DND-41 (cell line): Measurements from ENCODE around the gene NFIL3.

Source experiments
- ATAC-seq: fragments of 200-7000 bp; cut with Tn5 transposase; 3 replicates; pipeline ENCODE4 v1.9.1; 2021; ENCODE audit warnings: low read depth; ENCODE audit not compliant: insufficient read depth
- DNase-seq: peaks from one replicate; pipeline ENCODE4 v3.0.0-alpha.2; 2020
- H2AFZ ChIP-seq: 2 replicates; pipeline ENCODE4 v1.6.0; 2012; ENCODE audit warnings: low read depth, low read length
- H3K27ac ChIP-seq: 2 replicates; pipeline ENCODE4 v1.5.1; 2012; ENCODE audit warnings: low read length, inconsistent platforms
- H3K27me3 ChIP-seq: fragments of 200-600 bp; sonication (generic); 2 replicates; pipeline ENCODE4 v1.6.0; 2012; ENCODE audit warnings: low read length, mild to moderate bottlenecking, inconsistent platforms; ENCODE audit not compliant: insufficient read depth, poor library complexity
- H3K36me3 ChIP-seq: 2 replicates; pipeline ENCODE4 v1.5.1; 2012; ENCODE audit warnings: low read length, inconsistent platforms; ENCODE audit not compliant: insufficient read depth
- H3K4me1 ChIP-seq: 2 replicates; pipeline ENCODE4 v1.5.1; 2012; ENCODE audit warnings: mild to moderate bottlenecking, low read length; ENCODE audit not compliant: insufficient read depth
- H3K4me2 ChIP-seq: 2 replicates; pipeline ENCODE4 v1.6.0; 2012; ENCODE audit warnings: mild to moderate bottlenecking, moderate library complexity, low read length, inconsistent platforms; ENCODE audit not compliant: insufficient read depth
- H3K4me3 ChIP-seq, 2 experiments: fragments of 200-600 bp in 1 of 2; shearing (Covaris generic) in 1 of 2; 2 replicates each; pipeline ENCODE4 v1.5.1; 2012 to 2016; ENCODE audit warnings: inconsistent platforms in 2 of 2, low read length in 2 of 2, mild to moderate bottlenecking in 2 of 2, low read depth in 1 of 2, moderate library complexity in 1 of 2
- H3K79me2 ChIP-seq: 2 replicates; pipeline ENCODE4 v1.6.0; 2012; ENCODE audit warnings: low read length, inconsistent platforms; ENCODE audit not compliant: insufficient read depth
- H3K9ac ChIP-seq: 2 replicates; pipeline ENCODE4 v1.6.0; 2012; ENCODE audit warnings: low read depth, mild to moderate bottlenecking, inconsistent platforms, low read length, moderate library complexity
- H3K9me3 ChIP-seq: 2 replicates; pipeline ENCODE4 v1.5.1; 2012; ENCODE audit warnings: low read length, moderate library complexity, mild to moderate bottlenecking, inconsistent platforms; ENCODE audit not compliant: insufficient read depth, severe bottlenecking
- H4K20me1 ChIP-seq: 2 replicates; pipeline ENCODE4 v1.6.0; 2012; ENCODE audit warnings: low read length; ENCODE audit not compliant: insufficient read depth
- CTCF ChIP-seq: IDR thresholded peaks from 2 replicates; pipeline ENCODE4 v1.5.1; 2012; ENCODE audit warnings: borderline replicate concordance, low read length, moderate library complexity, mild to moderate bottlenecking; ENCODE audit not compliant: poor library complexity, severe bottlenecking; ENCODE audit errors: extremely low read depth
- EZH2 ChIP-seq: IDR thresholded peaks from 3 replicates; pipeline ENCODE4 v1.6.1; 2012; ENCODE audit warnings: borderline replicate concordance, low read depth, mild to moderate bottlenecking, moderate library complexity, low read length, inconsistent platforms; ENCODE audit not compliant: severe bottlenecking

NFIL3 gene

GRCh38 chr9:91422758-91423711, 597 bp downstream of the NFIL3 start:
- no peaks in the 10 kb centered on the region for H3K36me3 ChIP-seq
- peak; percentile 52 for ATAC-seq
- peaks cover 11% of the 10 kb centered on the region; the same call in 1 of the 2 replicates for H4K20me1 ChIP-seq
- H3K9ac ChIP-seq, result peak overlapping the region; percentile 70
- TF ChIP-seq CTCF, result peak; percentile 52
- no peak for TF ChIP-seq EZH2
- peaks cover 22% of the 10 kb centered on the region for H3K27me3 ChIP-seq
- H3K4me2 ChIP-seq, result peak overlapping the region; percentile 78
- peak overlapping the region; percentile 86 to 93 for H3K4me3 ChIP-seq
- H2AFZ ChIP-seq, result peak overlapping the region; percentile 84
- peak overlapping the region; percentile 56; the same call in 1 of the 2 replicates for H3K27ac ChIP-seq
- H3K4me1 ChIP-seq, result peaks cover 25% of the 10 kb centered on the region
- H3K9me3 ChIP-seq, result no peaks in the 10 kb centered on the region
- peak; percentile 60 for DNase-seq
- peaks cover 17% of the 10 kb centered on the region for H3K79me2 ChIP-seq

- Histone ChIP-seq H3K9ac (peak overlapping the region; percentile 70; the same call in 1 of the 2 replicates), H3K9me3 (no peaks in the 10 kb centered on the region), H4K20me1 (peaks cover 11% of the 10 kb centered on the region; the same call in 1 of the 2 replicates), H3K4me1 (peaks cover 25% of the 10 kb centered on the region), H3K27ac (no peak overlapping the region; the same call in 1 of the 2 replicates), H3K36me3 (no peaks in the 10 kb centered on the region), H3K4me3 (peak overlapping the region; percentile 86 to 93; a peak in 3 of 4 replicates), H3K27me3 (peaks cover 22% of the 10 kb centered on the region), H2AFZ (peak overlapping the region; percentile 84; the same call in 1 of the 2 replicates), H3K4me2 (peak overlapping the region; percentile 78), H3K79me2 (peaks cover 17% of the 10 kb centered on the region)
- ATAC-seq (no peak), DNase-seq (no peak)
- TF ChIP-seq EZH2 (no peak), CTCF (no peak)
Observed at GRCh38 chr9:91421971-91422757, 1.5 kb downstream of the NFIL3 start.

GRCh38 chr9:91421128-91421765, 2.4 kb downstream of the NFIL3 start:
- Histone ChIP-seq H4K20me1 (peaks cover 11% of the 10 kb centered on the region; the same call in 1 of the 2 replicates), H2AFZ (no peak overlapping the region), H3K79me2 (peaks cover 17% of the 10 kb centered on the region), H3K4me3 (no peak overlapping the region), H3K4me2 (peak overlapping the region; percentile 78; the same call in 1 of the 2 replicates), H3K9ac (no peak overlapping the region), H3K4me1 (peaks cover 25% of the 10 kb centered on the region), H3K27ac (no peak overlapping the region), H3K9me3 (no peaks in the 10 kb centered on the region), H3K36me3 (no peaks in the 10 kb centered on the region), H3K27me3 (peaks cover 19% of the 10 kb centered on the region)
- TF ChIP-seq EZH2 (no peak), CTCF (no peak)
- ATAC-seq (no peak), DNase-seq (no peak)
